ENCODE results near the gene SMARCAL1. TPM values are rescaled to one million over a fixed set of nuclear protein-coding genes. Genes with fewer than 3 reads are reported as not detected.

Gene SMARCAL1
- total and polyA plus RNA-seq, 2 of the 13 experiments (the other 11 are each of a cell fraction or from before 2014, with no cell fraction given), result 12.7 to 21.3 TPM

- TF ChIP-seq BCL3 (CRISPR knock-in tag; IDR thresholded peaks at IDR 0.05), result no peak
- peak; percentile 34; the same call in 1 of the 2 replicates for TF ChIP-seq POLR2AphosphoS5 (IDR thresholded peaks at IDR 0.05; ENCODE audit: low read depth, low read length)
- no peak for TF ChIP-seq CREB1 (IDR thresholded peaks at IDR 0.05)
- TF ChIP-seq CREB1 (CRISPR knock-in tag; IDR thresholded peaks at IDR 0.05), result 0 out of 2 replicates have a peak, but pooled peaks have one; percentile 13
- TF ChIP-seq POLR2AphosphoS2 (IDR thresholded peaks at IDR 0.05; ENCODE audit: low read depth, low read length), result peak; percentile 46; the same call in 1 of the 2 replicates
- TF ChIP-seq KDM2A (CRISPR knock-in tag; IDR thresholded peaks at IDR 0.05; ENCODE audit: borderline replicate concordance, low read depth), result 0 out of 2 replicates have a peak, but pooled peaks have one; percentile 17
- peak; percentile 71 for TF ChIP-seq POLR2G (IDR thresholded peaks at IDR 0.05; ENCODE audit: low read depth, low read length)
- TF ChIP-seq MED13 (CRISPR knock-in tag; IDR thresholded peaks at IDR 0.05), result no peak
- TF ChIP-seq NFIC (IDR thresholded peaks at IDR 0.05; ENCODE audit: low read length), result 0 out of 2 replicates have a peak, but pooled peaks have one; percentile 32
- no peak for TF ChIP-seq DZIP1 (CRISPR knock-in tag; IDR thresholded peaks at IDR 0.05)
- no peak for TF ChIP-seq ZNF747 (CRISPR knock-in tag; IDR thresholded peaks at IDR 0.05; ENCODE audit: borderline replicate concordance)
- no peak for TF ChIP-seq GMEB2 (CRISPR knock-in tag; IDR thresholded peaks at IDR 0.05; ENCODE audit: low read depth)
- TF ChIP-seq NR3C1 (CRISPR knock-in tag; IDR thresholded peaks at IDR 0.05), result no peak
- no peak for TF ChIP-seq FOXO4 (CRISPR knock-in tag; conservative IDR thresholded peaks at IDR 0.05)
- TF ChIP-seq ZNF510 (CRISPR knock-in tag; IDR thresholded peaks at IDR 0.05; ENCODE audit: low read depth), result no peak
These were observed 95.2 kb downstream of the SMARCAL1 start (continued) for GRCh38 chr2:216507220-216508160.
